Activated CD8-positive, alpha-beta memory T cell treated with anti-CD3 and anti-CD28 coated beads for 24 hours (primary cell): ENCODE results near the gene ISYNA1.

Experiments used
- DNase-seq: peaks from one replicate; pipeline ENCODE4 v3.0.0-alpha.2; 2020

Gene ISYNA1

DNA sequence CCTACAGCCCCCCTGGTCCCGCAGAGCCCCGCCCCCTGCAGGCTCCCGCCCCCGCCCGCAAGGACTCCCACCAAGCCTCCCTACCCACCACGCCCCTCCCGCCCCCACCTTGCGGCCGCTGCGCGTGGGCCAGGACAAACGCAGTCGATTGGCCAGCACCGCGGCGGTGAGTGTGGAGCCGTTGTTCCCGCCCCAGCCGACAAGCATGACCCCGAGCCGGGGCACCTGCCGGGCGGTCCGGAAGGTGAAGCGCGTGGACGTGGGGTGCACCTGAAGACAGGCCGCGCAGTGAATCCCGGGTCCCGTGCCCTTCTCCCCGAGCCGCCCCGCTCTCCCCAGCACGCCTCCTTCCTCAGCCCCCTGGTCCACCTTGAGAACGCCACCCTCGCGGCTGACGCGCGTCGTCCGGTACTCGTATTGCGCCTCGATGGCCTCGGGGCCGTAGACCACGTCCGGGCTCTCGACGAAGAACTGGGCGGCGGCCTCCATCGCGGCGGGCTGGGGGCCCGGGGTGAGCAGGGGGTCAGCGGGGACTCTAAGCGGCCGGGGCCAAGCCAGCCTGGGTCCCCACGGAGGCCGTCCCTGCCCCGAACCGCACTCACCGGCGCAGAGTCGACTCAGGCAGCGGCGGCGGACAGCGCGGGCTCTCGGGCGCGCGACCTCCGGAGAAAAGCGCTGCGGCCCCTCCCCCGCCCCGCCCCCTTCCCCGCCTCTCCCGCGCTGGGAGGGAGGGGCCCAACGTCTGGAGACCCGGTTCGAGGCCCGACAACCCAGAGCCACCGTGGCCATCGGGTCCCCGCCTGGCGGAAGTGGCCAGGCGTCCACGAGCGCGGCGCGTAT lies at the start of gene ISYNA1:
ISYNA1 (minus strand) TSS at position 643 of the 840 bp plus-strand sequence; CDS start at position 489, 154 bp downstream.
- DNase-seq: peak; percentile 79

GRCh38 chr19:18486746-18487145 lies 48.8 kb upstream of the ISYNA1 start:
- DNase-seq: no peak

DNA sequence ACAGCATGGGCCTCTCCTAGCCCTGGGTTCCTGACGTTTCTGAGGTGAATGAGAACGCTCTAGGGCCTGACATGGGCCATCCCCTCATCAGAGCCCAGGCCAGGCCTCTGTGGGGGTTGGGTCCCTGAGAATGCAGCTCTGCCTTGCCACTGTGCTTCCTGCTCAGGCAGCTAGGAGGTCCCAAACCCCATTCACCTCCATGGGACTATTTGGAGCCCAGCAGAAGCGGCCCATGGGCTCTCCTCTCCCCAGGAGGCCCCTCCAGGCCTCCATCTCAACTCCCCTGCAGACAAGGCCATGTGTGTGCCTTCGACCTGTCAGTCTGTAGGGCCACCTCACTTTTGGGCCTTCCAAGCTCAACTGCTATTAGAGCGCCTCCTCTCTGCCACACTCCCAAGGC lies 47.1 kb upstream of the ISYNA1 start:
- no peak for DNase-seq

DNA sequence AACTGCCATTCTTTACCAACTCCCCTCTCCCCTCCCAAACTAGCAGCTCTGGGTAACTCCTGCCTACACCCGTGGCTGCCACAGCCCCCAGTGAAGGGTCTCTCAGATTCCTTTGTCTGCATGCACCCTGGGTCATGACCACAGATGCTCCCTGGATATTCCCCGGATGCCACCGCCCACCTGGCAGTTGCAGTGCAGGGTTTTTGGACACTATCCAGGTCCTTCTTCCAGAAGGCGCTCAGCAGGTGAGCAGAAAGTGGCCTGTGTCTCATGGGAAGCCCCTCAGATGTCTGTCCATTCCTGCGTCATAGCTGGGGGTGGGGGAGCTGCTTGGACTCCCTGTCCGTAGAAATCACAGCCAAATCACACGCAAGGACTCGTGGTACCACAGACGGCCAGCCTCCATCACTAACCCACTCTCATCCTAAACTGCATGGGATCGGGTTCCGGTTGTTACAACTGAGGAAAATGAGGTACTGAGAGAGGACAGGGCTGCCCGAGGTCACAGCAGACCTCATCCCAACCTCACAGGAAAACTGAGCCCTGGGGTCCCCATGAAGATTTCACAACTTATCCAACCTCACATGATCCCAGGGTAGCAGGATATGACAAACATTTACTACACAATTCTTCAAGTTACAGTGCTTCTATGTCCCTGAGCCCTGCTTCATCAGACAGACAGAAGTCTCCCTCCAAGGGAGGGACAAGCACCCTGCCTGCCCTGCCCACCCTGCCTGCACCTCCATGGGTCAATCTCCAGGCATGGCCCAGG lies 45.4 kb upstream of the ISYNA1 start:
- no peak for DNase-seq

GRCh38 chr19:18481505-18482222 lies 43.7 kb upstream of the ISYNA1 start:
- DNase-seq: no peak

DNA sequence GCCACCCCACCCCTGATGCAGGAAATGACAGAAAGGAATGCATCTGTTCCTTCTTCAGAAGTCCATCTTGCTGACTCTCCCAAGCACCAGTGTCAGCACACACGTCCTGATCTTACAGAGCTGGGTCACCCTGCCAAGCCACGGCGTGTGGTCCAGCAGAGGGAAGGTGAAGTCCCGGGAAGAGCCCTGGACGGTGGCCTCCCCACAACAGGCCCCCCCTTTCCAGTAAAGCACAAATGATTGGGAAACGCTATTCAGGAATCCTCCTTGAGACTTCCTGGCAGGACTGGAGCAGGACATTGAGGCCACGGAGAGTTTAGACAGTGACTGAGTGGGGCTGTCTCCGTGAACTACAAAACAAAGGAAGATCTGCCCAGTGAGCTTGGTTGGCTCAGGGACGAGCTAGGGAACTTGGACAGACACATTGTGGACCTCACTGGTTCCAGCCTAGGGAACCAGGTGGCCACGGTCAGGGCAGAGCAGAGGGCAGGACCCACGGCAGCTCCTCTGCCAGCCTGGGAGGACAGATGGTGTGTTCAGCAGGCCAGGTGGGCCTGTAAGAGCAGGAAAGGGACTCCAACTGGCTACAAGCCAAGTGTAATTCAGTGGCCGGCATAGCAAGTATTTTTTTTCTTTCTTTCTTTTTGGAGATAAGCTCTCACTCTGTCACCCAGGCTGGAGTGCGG lies 42.2 kb upstream of the ISYNA1 start:
- DNase-seq: no peak

GRCh38 chr19:18478545-18479311 lies 40.8 kb upstream of the ISYNA1 start:
- DNase-seq: peak; percentile 83

GRCh38 chr19:18477974-18478373 lies 40.0 kb upstream of the ISYNA1 start:
- no peak for DNase-seq

DNA sequence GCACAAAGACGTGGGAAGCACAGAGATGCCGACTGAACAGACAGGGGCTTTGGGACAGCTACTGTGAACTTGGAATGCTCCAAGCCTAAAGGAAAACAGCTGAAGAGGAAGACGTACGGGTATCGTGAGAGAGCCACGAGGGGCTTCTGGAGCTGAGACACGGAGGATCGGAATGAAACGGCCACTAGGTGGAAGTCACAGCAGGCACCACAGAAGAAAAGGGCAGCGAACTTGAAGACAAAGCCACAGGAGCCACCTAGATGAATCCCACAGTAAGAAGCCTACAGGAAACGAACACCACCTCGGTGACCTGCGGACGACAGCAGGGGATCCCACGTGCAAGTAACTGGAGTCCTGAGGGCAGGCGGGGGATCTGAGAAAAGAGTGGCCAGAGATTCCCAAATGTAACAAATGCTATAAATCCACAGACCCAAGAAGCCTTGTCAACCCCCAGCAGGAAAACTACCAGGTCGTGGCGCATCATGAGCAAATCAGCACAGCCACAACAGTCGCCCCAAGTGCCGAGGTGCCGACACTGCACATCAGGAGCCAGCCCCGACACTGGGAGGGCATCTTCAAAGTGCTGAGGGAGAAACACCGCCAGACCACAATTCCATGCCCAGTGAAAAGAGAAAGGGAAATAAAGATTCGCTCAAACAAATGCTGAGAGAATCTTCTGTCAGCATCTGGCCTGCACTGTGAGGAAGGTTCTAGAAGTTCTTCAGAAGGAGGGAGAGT lies 39.3 kb upstream of the ISYNA1 start:
- DNase-seq: no peak

GRCh38 chr19:18476507-18477041 lies 38.6 kb upstream of the ISYNA1 start:
- no peak for DNase-seq

- no peak for DNase-seq
Measured at GRCh38 chr19:18475762-18476331, 37.9 kb upstream of the ISYNA1 start.

DNA sequence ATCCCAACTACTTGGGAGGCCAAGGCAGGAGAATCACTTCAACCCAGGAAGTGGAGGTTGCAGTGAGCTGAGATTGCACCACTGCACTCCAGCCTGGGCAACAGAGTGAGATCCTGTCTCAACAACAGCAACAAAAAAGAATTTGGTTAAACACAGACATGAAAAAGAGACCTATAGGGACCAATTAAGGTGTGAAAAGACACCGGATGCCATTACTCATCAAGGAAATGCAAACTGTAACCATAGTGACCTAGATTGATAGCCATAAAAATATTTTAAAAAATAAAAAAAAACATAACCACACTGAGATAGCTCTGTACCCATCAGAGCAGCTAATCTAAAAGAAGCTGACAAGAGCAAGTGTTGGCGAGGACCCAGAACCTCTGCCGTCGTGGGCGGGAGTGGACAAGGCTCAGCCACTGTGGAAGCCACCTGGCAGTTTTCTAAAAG lies 37.1 kb upstream of the ISYNA1 start:
- DNase-seq: no peak

- DNase-seq: no peak
Measured at GRCh38 chr19:18474366-18474887, 36.5 kb upstream of the ISYNA1 start.

DNA sequence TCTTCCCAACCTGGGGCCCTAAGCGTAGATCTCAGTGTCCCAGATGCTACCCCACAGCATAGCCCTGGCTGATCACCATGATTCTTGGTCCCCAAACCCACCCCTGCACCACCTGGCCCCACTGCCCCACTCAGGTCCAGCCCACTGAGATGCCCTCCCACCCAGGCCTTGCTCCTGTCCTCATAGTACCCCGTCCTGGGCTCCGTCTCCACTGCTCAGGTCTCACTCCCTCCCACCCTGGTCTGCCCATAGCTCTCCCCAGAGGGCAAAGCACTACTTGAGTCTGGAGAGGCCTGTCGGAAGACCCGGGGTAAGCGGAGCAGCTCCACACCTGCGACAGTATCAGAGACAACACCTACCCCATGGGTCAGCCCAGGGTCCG lies 35.8 kb upstream of the ISYNA1 start:
- no peak for DNase-seq

- no peak for DNase-seq
Measured at GRCh38 chr19:18473003-18473705, 35.2 kb upstream of the ISYNA1 start.

GRCh38 chr19:18470787-18471186 lies 32.9 kb upstream of the ISYNA1 start:
- DNase-seq: no peak

GRCh38 chr19:18469069-18469846 lies 31.3 kb upstream of the ISYNA1 start:
- peak; percentile 86 for DNase-seq

DNA sequence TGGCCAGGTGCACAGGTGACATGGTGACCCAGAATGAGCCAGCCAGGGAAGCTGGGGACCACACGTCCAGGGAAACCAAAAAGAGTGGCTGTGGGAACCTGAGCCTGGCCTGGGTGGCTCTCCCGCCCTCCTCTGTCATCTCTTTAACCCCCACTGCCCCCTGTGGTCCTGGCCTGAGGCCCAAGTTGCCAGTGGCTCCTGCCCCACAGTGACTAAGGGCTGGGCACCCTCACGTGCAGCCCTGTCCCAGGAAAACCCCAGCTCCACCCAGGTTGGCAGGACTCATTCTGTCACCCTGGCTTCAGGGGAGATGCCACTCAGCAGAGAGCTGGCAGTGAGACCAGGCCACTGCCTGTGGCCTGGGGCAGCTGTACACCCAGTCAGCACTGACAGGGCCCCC lies 30.6 kb upstream of the ISYNA1 start:
- DNase-seq: no peak

DNA sequence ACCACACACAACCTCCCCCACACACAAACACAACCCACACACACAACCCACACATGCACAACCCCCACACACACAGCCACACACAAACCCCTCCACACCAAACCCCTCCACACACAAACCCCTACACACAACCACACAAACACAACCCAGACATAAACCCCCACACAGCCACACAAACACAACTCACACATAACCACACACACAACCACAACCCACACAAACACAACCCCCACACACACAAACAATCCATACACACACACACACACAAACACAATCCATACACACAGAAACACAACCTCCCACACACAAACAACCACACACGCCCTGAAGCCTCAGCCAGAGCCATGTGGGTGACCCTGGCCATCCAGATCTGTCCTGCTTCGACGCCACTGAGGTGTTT lies 30.0 kb upstream of the ISYNA1 start:
- DNase-seq: no peak
